HG03108 (cell line): ENCODE data around the gene ADAM30.

Experiments
- ATAC-seq: cut with Tn5 transposase; IDR thresholded peaks from one replicate; pipeline ENCODE4 v1.9.1; 2021; ENCODE audit warnings: moderate library complexity; ENCODE audit not compliant: unreplicated experiment

The ADAM30 gene

DNA sequence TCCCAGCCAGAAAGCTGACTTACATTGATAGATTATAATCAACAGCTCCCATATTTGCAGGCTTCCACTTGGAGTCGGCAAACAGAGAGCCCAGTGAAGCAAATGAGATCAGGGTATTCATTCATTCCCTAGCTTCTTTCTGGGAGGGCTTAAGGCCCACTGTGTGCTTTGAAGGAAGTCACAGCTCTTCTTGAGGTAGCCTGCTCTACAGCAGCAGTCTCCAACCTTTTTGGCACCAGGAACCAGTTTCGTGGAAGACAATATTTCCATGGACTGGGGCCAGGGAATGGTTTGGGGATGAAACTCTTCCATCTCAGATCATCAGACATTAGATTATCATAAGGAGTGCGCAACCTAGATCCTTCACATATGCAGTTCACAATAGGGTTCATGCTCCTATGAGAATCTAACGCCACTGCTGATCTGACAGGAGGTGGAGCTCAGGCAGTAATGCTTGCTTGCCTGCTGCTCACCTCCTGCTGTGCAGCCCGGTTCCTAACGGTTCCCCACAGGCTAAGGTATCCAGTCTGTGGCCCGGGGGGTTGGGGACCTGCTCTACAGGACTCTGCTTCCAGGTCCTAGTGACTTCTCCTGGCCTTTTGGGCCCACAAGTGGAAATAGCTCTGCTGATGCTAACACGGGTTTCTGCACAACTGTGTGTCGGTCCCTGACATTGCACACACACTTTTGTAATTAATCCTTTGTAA is 13.7 kb upstream of the ADAM30 start:
- no peak for ATAC-seq

DNA sequence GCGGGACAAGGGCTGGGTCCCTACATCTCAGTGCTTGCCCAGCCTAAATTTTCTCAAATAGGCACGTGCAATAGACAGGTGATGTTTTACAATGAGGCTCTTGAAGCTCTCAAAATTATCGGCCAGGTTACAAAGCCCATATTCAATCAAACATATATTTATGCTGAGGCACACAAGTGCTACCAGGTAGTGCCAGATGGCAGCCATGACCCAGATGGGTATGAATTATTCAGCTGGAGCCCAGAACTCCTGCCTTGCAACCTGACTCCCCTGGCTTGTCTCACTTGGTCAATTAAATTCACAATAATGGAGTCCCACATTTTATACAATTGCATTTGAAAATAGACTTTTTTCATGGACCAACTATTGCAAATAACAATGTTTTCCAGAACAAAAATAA is 12.3 kb upstream of the ADAM30 start:
- ATAC-seq: no peak

DNA sequence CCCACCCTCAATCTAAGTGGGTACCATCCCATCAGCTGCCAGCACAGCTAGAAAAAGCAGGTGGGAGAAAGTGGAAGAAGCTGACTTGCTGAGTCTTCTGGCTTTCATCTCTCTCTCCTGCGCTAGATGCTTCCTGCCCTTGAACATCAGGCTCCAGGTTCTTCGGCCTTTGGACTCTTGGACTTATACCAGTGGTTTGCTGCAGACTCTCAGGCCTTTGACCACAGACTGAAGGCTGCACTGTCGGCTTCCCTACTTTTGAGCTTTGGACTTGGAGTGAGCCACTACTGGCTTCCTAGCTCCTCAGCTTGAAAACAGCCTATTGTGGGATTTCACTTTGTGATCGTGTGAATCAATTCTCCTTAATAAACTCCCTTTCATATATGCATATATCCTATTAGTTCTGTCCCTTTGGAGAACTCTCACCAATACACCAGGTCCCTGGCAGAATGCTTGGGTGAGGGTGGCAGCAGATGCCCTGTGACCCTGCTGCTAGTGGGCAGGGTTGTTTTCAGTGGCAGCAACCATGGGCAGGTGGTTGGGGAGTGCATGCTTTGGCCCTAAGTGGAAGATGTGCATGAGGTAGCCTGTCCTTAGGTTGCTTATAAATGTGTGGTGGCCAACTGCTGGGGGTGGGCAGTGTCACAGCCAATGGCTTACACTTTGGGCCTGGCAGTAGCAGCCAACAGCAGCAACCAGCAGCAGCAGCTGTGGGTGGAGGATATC is 10.8 kb upstream of the ADAM30 start:
- ATAC-seq: no peak

DNA sequence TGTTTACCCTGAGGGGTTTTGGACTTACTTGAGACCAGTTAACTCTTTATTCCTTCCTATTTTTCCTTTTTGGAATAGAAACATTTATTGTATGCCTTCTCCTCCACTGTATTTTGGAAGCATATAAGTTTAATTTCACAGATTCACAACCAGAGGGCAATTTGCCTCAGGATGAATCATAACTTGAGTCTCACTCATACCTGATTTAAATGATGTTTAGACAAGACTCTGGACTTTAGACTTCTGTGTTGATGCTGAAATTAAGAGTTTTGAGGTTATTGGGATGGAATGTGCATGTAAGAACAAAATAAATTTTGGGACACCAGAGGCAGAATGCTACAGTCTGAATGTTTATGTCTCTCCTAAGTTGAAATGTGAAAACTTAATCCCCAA is 7.1 kb upstream of the ADAM30 start:
- no peak for ATAC-seq

DNA sequence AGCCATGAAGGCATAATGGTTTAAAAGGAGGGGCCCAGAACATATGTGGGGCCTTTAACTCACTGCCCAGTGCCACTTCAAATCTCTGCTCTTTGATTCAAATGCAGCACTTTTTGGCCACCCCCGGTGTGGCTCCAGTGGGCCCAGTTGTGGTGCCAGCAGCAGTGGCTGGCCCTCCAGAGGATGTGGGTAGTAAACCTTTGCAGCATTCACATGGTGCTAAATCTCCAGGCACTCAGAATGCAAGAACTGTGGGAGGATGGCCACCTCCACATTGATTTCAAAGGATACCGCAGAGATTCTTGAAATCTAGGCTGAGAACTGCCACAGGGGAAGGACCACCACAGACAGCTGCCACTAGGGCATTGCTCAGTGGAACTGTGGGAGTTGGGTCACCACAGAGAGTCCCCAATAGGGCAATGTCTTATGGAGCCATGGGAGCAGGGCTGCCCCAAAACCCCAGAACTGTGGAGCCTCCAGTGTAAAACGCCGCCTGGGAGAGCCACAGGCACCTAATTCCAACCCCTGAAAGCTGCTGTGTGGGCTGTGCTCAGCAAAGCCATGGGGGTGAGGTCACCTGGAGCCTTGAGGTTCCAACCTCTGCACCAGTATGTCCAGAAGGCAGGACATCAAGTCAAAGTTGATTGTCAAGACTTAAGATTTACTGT is 6.6 kb upstream of the ADAM30 start:
- no peak for ATAC-seq

DNA sequence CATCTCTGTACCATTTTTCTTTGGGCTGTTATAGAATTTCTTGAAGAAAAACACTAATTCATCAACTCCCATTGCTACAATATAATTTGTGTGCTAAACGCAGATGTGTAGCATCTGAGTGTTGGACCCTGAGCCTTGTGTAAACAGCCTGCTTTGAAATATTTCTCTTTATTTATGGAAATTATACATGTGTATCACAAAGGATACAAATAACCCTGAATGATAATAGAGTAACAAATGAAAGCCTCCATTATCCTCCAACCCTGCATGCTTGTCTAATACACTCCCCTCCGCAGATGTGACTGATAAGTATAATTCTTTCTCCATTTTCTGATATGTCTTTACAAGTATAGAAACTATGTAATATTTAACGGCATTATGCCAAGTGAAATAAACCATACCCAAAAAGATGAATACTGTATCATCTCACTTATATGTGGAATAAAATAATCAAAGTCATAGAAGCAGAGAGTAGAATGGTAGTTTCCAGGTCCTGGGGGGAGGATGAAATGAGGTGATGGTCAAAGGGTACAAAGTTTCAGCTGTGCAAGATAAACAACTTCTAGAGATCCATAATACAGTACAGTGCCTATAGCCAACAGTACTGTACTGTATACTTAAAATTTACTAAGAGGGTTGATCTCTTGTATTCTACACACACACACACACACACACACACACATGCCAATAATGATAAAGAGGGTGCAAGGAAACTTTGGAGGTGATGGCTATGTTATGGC is 2.8 kb upstream of the ADAM30 start:
- no peak for ATAC-seq

DNA sequence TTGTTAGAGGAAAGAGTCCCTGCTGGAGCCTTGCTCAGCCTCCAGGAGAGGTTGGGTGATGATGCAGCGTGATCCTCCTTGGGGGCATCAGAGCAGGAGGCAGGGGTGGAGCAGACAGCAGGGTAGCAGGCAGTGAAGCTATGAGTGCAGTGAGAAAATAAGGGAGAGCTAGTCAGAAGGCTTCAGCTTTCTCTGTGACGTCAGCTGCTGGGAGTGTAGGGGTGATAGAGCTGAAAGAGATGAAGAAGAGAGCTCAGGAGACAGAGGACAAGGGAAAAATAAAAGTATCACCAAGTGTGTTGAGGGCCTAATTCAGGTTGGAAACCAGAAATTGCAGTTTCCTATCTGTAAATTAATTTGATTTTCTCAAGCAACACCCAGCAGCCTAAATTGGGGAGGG is 2.2 kb upstream of the ADAM30 start:
- ATAC-seq: no peak

DNA sequence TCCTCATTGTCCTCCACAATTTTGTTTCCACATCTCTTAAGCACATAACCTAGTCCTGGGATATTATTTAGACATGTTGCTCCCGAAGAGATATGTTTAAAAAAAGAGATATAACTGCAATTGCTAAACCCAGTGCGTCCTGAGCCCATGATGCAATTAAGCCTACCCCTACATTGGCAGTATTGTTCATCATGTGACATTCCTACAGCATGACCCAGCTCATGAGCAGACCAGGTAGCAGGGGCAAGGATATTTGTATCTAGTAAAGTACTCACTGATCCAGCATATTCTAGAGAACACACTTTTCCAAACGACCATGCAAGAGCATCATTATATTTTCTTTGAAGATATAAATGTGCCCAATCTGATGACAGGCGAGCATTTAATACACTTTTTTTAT is 1.2 kb downstream of the ADAM30 start:
- ATAC-seq: no peak

DNA sequence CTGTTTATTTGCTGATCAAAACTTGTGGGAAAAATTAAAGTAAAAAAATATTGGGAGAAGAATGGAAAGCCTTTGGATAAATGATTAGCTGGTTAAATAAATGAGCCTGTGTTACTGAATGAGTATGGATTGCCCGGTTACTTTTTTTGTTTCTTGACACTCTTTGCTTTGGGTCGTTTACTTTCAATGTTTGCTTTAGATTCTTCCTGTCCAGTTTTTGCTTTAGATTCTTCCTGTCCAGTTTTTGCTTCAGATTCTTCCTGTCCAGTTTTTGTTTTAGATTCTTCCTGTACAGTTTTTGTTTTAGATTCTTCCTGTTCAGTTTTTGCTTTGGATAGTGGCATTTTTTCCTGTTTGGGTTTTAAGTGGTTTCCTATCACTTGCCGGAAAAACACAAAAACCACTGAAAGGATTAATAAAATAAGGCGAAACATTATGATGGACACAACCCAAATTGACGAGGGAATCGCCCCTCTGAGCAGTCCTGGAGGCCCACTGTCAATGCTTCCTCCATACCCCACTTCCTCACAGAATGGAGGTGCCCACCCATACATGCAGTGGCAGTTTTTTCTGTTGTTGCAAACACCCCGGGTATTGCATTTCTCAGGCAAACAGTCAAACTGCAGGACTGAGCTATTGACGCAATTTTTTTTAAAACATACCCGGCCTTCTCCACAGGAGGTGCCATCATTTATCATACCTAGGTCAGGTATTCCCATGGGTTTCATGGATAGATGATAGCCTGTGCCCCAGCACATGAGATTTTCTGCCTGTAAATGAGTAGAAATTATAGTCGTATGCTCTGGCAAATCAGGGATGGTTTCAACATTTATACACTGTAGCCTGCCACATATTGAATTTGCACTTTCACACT is 2.3 kb downstream of the ADAM30 start:
- no peak for ATAC-seq

DNA sequence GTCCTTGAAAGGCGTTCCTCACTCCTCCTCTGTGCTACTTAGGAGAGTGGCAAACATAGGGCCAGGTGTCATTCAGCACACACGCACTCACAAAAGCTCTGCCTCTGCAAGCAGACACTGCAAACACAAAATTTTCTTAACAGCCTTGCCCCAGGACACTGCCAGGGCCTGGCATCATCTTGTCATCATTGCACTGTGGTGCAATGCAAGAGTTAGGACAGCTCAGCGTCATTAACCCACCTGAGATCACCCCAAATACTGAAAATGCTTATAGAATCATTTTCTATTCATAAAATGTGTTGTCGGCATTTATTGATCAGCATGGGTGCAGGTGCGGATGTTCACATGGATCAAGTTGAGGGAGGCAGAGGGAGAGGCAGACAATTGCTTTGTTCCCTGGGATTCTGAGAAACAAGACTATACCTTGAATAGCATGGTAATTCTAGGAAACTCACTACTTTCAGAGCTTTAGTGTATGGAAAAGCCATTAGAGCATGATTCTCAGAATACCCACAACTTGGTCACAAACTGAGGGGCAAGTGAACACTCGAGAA is 3.0 kb downstream of the ADAM30 start:
- no peak for ATAC-seq

DNA sequence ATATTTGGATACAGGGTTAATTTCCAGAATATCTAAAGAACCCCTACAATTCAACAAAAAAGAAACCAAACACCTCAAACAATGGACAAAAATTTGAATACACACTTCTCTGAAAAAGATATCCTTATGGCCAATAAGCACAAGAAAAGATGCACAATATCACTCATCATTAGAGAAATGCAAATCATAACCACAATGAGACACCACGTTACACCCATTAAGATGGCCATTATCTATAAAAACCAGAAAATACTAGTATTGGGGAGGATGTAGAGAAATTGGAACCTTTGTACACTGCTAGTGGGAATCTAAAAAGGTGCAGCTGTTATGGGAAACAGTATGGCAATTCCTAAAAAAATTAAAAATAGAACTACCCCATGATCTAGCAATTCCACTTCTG is 4.9 kb downstream of the ADAM30 start:
- no peak for ATAC-seq

DNA sequence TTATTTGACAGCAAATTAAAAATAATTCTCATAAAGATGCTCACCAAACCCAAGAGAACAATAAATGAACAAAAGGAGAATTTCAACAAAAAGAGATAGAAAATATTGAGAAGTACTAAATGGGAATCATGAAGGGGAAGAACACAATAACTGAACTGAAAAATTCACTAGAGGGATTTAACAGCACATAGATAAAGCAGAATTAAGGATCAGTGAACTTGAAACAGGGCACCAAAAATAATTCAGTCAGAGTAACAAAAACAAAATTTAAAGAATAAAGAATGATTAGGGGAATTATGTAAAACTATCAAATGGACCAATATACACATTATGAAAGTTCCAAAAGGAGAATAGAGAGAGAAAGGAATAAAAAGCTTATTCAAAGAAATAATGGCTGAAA is 7.8 kb downstream of the ADAM30 start:
- no peak for ATAC-seq

DNA sequence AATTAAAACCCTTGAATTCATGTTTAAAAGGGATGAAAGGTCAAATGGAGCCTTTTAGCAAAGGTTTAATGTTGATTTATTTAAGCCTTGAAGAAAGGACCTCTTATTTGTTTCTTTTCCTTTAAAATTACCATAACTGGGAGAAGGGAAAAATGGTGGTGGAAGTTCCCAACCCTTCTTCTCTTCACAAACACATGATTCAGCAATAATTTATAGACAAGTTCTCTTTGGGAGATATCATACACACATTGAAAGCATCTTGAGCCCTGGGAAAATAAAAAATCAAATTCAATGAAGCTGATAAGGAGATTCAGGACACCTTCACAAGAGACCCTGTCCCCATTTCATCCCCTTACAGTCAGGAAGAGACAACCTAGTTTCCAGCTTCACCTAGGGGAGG is 8.9 kb downstream of the ADAM30 start:
- ATAC-seq: no peak

DNA sequence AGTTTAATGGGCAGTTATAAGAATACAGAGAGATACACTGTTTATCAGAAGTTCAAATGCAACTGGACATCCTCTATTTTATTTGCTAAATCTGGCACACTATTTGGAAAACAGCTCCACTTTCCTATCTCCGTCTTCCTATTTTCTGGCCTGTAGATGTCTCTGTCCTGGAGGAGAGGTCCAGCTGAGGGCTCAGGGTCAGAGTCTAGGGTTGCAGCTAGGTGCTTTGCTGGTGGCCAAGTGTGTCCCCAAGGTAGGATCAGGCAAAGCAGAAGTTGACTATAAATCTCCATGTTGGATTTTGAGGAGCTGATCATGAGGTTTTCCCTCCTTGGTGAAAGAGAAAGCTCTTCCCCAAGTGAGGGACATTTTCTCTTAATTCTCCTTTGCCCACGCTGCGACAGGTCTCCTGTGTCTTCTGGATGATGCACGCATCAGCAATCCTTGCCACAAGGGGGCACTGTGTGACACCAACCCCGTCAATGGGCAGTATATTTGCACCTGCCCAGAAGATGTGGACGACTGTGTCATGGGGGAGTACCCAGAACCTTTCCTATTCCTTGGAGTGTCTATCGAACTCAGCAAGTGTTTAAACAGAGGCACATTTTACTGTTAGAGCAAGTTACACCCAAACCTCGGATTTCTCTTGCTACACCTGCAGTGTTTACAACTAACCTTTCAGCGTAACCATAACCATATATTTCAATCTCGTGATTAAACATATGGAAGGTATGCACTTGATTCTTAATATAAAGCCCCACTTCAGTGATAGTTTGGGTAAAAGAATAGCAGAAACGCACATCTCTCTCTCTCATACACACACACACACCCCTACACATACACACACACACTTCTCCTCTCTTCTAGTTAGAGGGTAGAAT is 10.2 kb downstream of the ADAM30 start:
- no peak for ATAC-seq

DNA sequence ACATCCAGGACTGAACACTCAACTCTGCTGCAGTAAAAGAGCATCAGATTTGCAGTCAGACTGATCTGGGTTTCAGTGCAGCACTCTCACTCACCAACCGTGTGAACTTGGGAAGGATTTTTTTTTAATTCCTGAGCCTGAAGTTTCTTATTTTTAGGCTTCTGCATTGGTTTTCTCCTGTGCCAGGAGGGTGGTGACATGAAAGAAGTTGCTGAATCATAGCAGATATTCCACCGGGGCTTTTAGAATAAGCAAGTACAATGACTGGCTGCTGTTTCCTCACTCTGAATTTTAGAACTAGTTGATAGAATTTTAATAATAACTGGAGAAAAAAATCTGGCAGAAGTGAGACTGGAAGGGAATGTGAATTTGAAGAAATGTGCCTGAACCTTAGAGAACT is 11.6 kb downstream of the ADAM30 start:
- ATAC-seq: no peak

DNA sequence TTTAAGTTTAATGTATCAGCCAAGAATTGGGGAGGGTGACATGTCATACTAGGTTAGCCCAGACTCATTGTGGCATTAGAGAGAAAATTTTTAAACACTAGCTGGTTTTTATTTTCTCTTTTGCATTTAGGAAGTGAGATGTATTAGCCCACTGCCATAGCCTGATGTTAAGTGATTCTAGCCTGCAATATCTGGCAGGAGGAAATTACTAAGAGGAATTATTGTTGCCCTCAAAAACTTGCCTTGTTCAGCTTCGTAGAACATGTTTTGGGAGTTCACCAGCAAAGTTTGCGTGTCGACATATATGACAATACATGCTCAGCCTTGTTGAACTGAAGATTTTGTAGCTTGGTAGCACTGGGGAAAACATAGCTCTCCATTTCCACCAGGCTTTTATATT is 12.5 kb downstream of the ADAM30 start:
- no peak for ATAC-seq

DNA sequence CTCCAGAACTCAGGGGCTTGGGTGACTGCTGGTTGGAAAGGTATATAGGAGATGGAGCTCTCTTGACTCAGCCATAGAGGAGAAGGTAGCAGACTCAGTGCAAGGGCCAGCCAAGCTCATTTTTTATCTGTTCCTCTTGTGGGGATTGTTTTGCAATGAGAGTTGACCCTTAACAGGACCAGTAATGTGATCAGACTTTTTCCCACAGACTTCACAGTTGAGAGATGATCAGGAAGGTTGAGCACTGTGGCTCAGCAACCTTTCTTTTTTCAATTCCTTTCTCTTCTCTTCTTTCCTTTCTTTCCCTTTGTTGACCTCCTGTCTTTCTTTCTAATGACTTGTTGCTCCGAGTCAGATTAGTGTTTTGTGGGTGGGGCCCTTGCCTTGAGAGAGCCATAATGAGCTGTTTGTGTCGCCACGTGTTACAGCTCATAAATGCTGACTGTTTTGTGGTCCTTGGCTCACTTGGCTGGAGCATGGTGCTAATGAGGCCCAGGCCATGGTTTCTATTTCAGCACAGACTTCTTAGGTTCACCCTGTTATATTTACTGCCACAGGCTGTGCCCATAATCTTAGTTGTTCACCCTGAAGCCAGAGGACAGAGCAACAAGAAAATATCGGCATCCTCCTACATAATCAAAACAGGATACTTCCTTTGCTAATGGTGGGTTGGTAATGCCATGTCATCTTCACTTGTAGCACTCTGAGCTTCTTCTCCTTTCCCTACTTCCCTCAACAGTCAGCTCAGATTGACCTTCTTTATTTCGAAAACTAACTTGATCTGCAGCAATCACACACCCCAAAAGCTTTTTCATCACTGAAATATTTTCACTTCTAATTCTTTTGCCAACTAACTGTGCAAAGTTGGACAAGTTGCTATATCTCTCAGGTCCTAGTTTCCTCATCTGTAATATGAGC is 13.9 kb downstream of the ADAM30 start:
- no peak for ATAC-seq
